Measurements from ENCODE around the gene POLG2.

POLG2 gene

DNA sequence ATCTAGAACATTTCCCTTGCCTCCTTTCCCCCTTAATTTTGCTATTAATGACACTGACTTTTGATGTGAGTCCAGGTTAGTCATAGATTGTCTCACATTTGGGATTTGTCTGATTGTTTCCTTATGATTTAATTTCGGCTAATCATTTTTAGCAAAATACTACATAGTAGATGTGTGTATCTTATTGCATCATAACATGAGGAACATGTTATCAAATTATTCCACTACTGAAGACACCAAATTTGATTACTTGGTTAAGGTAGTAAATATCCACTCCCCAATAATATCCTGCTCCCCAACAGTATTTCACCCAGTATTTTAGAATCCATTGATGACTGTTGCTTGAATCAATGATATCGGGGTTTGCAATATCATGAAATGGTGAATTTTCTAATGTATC lies 2.7 kb downstream of the POLG2 start:
- Histone ChIP-seq H3K9me3 (ENCODE audit: insufficient read depth, low read length) (peaks cover 23% of the 10 kb centered on the region), H3K4me1 (ENCODE audit: insufficient read depth, insufficient read length) (no peaks in the 10 kb centered on the region), H3K36me3 (ENCODE audit: insufficient read depth, insufficient read length, low read length) (peaks cover 57% of the 10 kb centered on the region), H3K4me3 (ENCODE audit: insufficient read length, low read depth) (no peak overlapping the region), H3K27me3 (ENCODE audit: insufficient read depth, insufficient read length) (no peaks in the 10 kb centered on the region), H3K9ac (ENCODE audit: insufficient read length, low read depth) (no peak overlapping the region)
- no peak for DNase-seq (ENCODE audit: low read depth, low spot score)
- no peak for TF ChIP-seq ZNF274 (IDR thresholded peaks at IDR 0.05; ENCODE audit: low read depth, low read length)
- no peak for TF ChIP-seq SUZ12 (IDR thresholded peaks at IDR 0.05; ENCODE audit: extremely low read depth, insufficient read depth, insufficient read length)
- TF ChIP-seq YY1 (IDR thresholded peaks at IDR 0.05; ENCODE audit: insufficient read depth, insufficient read length) = no peak

DNA sequence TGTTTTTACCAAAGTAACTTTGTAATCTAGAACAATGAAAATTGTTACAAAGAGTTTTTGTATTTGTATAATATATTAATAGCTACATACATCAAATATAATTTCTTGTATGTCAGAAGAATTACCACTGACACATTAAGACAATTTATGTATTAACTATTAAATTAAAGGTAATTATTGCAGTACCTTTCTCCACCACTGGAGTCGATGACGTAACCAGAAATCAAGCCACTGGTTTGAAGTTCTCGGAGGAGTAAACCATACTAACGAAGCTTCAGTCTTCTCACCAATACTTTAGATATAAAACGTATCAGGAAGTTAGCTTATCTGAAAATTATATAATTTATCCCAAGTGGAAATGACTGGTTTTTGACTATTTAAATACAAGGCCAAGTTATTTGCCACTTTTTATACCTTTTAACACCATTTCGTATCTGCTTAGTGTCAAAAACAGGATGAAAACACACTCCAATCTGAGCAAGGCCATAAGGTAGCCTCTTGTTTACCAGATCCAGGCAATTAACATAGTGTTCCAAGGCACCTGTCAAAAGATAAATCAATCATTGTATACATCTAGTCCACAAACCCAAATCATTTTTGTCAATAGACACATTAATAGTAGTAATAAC lies 4.3 kb downstream of the POLG2 start:
- no peak for TF ChIP-seq SUZ12 (IDR thresholded peaks at IDR 0.05; ENCODE audit: extremely low read depth, insufficient read depth, insufficient read length)
- H3K4me3 ChIP-seq (ENCODE audit: insufficient read length, low read depth) = no peak overlapping the region
- no peak for DNase-seq (ENCODE audit: low read depth, low spot score)
- peaks cover 23% of the 10 kb centered on the region for H3K9me3 ChIP-seq (ENCODE audit: insufficient read depth, low read length)
- no peak overlapping the region for H3K9ac ChIP-seq (ENCODE audit: insufficient read length, low read depth)
- no peaks in the 10 kb centered on the region for H3K27me3 ChIP-seq (ENCODE audit: insufficient read depth, insufficient read length)
- peaks cover 57% of the 10 kb centered on the region for H3K36me3 ChIP-seq (ENCODE audit: insufficient read depth, insufficient read length, low read length)
- no peaks in the 10 kb centered on the region for H3K4me1 ChIP-seq (ENCODE audit: insufficient read depth, insufficient read length)

DNA sequence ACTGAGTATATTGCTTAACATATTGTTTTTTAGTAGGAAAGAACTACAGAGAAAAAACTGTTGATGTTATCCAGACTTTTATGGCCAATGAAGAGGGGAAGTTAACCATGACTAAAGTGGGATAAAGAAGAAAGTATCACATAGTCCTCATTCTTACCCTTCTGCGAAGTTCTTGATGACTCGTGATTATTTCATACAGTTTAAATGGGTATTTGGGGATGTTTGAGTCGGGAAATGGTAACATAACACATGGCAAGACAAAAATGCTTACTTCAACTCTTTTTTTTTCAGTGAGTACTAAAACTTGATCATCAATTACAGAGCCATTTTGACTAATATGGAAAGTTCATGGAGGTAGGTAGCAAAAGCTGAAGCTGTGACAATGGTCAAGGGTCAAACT lies 4.9 kb downstream of the POLG2 start:
- no peak for DNase-seq (ENCODE audit: low read depth, low spot score)
- Histone ChIP-seq H3K9ac (ENCODE audit: insufficient read length, low read depth) (no peak overlapping the region), H3K4me3 (ENCODE audit: insufficient read length, low read depth) (no peak overlapping the region), H3K27me3 (ENCODE audit: insufficient read depth, insufficient read length) (no peaks in the 10 kb centered on the region), H3K9me3 (ENCODE audit: insufficient read depth, low read length) (peaks cover 23% of the 10 kb centered on the region), H3K4me1 (ENCODE audit: insufficient read depth, insufficient read length) (no peaks in the 10 kb centered on the region), H3K36me3 (ENCODE audit: insufficient read depth, insufficient read length, low read length) (peaks cover 61% of the 10 kb centered on the region)
- TF ChIP-seq SUZ12 (IDR thresholded peaks at IDR 0.05; ENCODE audit: extremely low read depth, insufficient read depth, insufficient read length) = no peak
- TF ChIP-seq ZNF274 (IDR thresholded peaks at IDR 0.05; ENCODE audit: low read depth, low read length) = no peak
- TF ChIP-seq YY1 (IDR thresholded peaks at IDR 0.05; ENCODE audit: insufficient read depth, insufficient read length) = no peak

GRCh38 chr17:64491034-64491860 lies 5.6 kb downstream of the POLG2 start:
- H3K9ac ChIP-seq (ENCODE audit: insufficient read length, low read depth) = no peak overlapping the region
- peaks cover 68% of the 10 kb centered on the region for H3K36me3 ChIP-seq (ENCODE audit: insufficient read depth, insufficient read length, low read length)
- no peak for DNase-seq (ENCODE audit: low read depth, low spot score)
- H3K27me3 ChIP-seq (ENCODE audit: insufficient read depth, insufficient read length) = no peaks in the 10 kb centered on the region
- H3K4me1 ChIP-seq (ENCODE audit: insufficient read depth, insufficient read length) = no peaks in the 10 kb centered on the region
- no peak overlapping the region for H3K4me3 ChIP-seq (ENCODE audit: insufficient read length, low read depth)
- TF ChIP-seq YY1 (IDR thresholded peaks at IDR 0.05; ENCODE audit: insufficient read depth, insufficient read length) = no peak
- no peak for TF ChIP-seq SUZ12 (IDR thresholded peaks at IDR 0.05; ENCODE audit: extremely low read depth, insufficient read depth, insufficient read length)
- no peak for TF ChIP-seq ZNF274 (IDR thresholded peaks at IDR 0.05; ENCODE audit: low read depth, low read length)
- peaks cover 23% of the 10 kb centered on the region for H3K9me3 ChIP-seq (ENCODE audit: insufficient read depth, low read length)

DNA sequence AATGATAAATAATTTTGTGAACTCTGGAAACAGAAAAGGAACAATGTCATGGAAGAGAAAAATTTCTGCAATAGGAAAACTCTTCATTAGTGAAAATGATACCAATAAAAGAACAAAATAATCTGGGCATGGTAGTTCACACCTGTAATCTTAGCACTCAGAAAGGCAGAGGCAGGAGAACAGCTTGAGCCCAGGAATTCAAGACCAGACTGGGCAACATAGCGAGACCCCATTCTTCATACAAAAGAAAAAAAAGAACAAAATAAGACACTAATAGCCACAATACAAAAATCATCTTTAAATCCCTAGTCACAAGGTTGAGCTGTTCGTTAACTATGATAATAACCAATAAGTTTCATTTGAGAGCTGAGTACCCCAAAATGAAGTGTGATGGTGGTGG lies 8.6 kb downstream of the POLG2 start:
- no peak overlapping the region for H3K4me3 ChIP-seq (ENCODE audit: insufficient read length, low read depth)
- TF ChIP-seq ZNF274 (IDR thresholded peaks at IDR 0.05; ENCODE audit: low read depth, low read length) (no peak), SUZ12 (IDR thresholded peaks at IDR 0.05; ENCODE audit: extremely low read depth, insufficient read depth, insufficient read length) (no peak), YY1 (IDR thresholded peaks at IDR 0.05; ENCODE audit: insufficient read depth, insufficient read length) (no peak)
- H3K4me1 ChIP-seq (ENCODE audit: insufficient read depth, insufficient read length) = no peaks in the 10 kb centered on the region
- H3K27me3 ChIP-seq (ENCODE audit: insufficient read depth, insufficient read length) = no peaks in the 10 kb centered on the region
- no peak overlapping the region for H3K9ac ChIP-seq (ENCODE audit: insufficient read length, low read depth)
- peaks cover 23% of the 10 kb centered on the region for H3K9me3 ChIP-seq (ENCODE audit: insufficient read depth, low read length)
- DNase-seq (ENCODE audit: low read depth, low spot score) = no peak
- H3K36me3 ChIP-seq (ENCODE audit: insufficient read depth, insufficient read length, low read length) = peaks cover 95% of the 10 kb centered on the region

- DNase-seq (ENCODE audit: low read depth, low spot score) = no peak
- no peak overlapping the region for H3K4me3 ChIP-seq (ENCODE audit: insufficient read length, low read depth)
These were observed 12.5 kb downstream of the POLG2 start for GRCh38 chr17:64484380-64484779.

DNA sequence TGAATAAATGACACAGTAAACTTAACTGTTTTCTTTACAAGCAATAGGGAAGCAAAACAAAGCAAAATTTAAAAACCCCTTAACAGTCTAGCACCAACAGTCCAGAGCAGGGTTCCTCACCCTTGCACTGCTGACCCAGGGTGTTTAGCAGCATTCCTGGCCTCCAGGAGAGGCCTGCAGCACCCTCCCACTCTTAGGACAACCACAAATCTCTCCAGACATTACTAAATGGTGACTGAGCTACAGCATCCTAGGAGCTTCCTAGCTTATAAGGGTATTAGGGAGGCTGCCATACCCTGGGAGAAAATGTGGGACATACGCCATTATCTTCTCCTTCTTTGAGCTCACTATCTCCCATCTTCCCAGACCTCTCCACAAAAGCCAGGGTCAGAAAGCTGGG lies 15.9 kb downstream of the POLG2 start:
- Histone ChIP-seq H3K27me3 (ENCODE audit: insufficient read depth, insufficient read length) (no peaks in the 10 kb centered on the region), H3K36me3 (ENCODE audit: insufficient read depth, insufficient read length, low read length) (peaks cover 69% of the 10 kb centered on the region), H3K4me1 (ENCODE audit: insufficient read depth, insufficient read length) (no peaks in the 10 kb centered on the region), H3K4me3 (ENCODE audit: insufficient read length, low read depth) (no peak overlapping the region), H3K9ac (ENCODE audit: insufficient read length, low read depth) (no peak overlapping the region), H3K9me3 (ENCODE audit: insufficient read depth, low read length) (no peaks in the 10 kb centered on the region)
- DNase-seq (ENCODE audit: low read depth, low spot score) = no peak
- TF ChIP-seq YY1 (IDR thresholded peaks at IDR 0.05; ENCODE audit: insufficient read depth, insufficient read length) (no peak), SUZ12 (IDR thresholded peaks at IDR 0.05; ENCODE audit: extremely low read depth, insufficient read depth, insufficient read length) (no peak), ZNF274 (IDR thresholded peaks at IDR 0.05; ENCODE audit: low read depth, low read length) (no peak)

More at GRCh38 chr17:64484380-64484779, 12.5 kb downstream of the POLG2 start:
- Histone ChIP-seq H3K9me3 (ENCODE audit: insufficient read depth, low read length) (no peaks in the 10 kb centered on the region), H3K4me1 (ENCODE audit: insufficient read depth, insufficient read length) (no peaks in the 10 kb centered on the region), H3K36me3 (ENCODE audit: insufficient read depth, insufficient read length, low read length) (peaks cover 85% of the 10 kb centered on the region), H3K27me3 (ENCODE audit: insufficient read depth, insufficient read length) (no peaks in the 10 kb centered on the region), H3K9ac (ENCODE audit: insufficient read length, low read depth) (no peak overlapping the region)
- TF ChIP-seq SUZ12 (IDR thresholded peaks at IDR 0.05; ENCODE audit: extremely low read depth, insufficient read depth, insufficient read length) = no peak
- no peak for TF ChIP-seq YY1 (IDR thresholded peaks at IDR 0.05; ENCODE audit: insufficient read depth, insufficient read length)
- TF ChIP-seq ZNF274 (IDR thresholded peaks at IDR 0.05; ENCODE audit: low read depth, low read length) = no peak

All from NT2/D1 (cell line).